CD4-positive, alpha-beta T cell treated with Interferon gamma for 1 hour (primary cell): Measurements from ENCODE around the gene KRT6A.

ENCODE experiments used
- DNase-seq: peaks from one replicate; pipeline ENCODE4 v3.0.0-alpha.2; 2020

The KRT6A gene

GRCh38 chr12:52493172-52493571 is at the start of gene KRT6A:
Gene KRT6A (minus strand): TSS chr12:52493257. CDS start chr12:52493188, 69 bp downstream.
- DNase-seq, result no peak

GRCh38 chr12:52542157-52542556 is 49.1 kb upstream of the KRT6A start:
- DNase-seq, result no peak

- DNase-seq, result no peak
Observed at GRCh38 chr12:52541709-52542108, 48.7 kb upstream of the KRT6A start.

DNA sequence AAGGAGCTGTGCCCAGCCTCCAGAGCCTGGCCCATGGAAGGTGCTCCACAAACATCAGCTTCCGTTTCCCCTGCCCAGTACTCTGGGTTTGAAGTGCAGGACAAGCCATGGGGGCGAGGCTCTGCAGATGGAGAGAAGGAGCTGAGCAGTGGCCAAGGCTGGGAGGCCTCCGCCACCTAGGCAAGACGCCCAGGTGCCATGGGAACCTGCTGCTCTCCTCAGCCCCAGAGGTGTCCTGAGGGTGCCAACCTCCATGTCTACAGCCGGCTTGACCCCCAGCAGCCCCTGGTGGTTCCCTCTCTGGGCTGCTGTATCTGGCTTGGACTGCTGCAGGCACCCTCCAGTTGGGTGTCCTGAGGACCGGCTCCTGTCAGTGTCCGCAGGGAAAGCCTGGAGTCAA is 47.5 kb upstream of the KRT6A start:
- no peak for DNase-seq

DNA sequence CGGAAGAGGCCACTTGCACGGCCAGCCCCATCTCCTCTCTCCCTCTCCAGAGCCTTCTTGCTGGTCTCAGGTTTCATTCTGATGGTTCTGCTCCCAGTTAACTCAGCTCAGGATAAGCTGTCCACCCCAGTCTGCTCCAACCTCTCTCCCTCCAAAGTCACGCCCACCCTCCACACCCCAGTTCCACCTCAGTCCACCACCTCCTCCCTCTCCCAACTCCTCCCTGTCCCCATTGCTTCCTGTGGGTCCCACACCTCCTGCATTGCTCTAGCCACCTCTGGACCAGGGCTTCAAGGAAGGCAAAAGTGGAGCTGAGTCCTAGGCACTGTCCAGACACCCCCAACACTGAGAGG is 46.7 kb upstream of the KRT6A start:
- no peak for DNase-seq

DNA sequence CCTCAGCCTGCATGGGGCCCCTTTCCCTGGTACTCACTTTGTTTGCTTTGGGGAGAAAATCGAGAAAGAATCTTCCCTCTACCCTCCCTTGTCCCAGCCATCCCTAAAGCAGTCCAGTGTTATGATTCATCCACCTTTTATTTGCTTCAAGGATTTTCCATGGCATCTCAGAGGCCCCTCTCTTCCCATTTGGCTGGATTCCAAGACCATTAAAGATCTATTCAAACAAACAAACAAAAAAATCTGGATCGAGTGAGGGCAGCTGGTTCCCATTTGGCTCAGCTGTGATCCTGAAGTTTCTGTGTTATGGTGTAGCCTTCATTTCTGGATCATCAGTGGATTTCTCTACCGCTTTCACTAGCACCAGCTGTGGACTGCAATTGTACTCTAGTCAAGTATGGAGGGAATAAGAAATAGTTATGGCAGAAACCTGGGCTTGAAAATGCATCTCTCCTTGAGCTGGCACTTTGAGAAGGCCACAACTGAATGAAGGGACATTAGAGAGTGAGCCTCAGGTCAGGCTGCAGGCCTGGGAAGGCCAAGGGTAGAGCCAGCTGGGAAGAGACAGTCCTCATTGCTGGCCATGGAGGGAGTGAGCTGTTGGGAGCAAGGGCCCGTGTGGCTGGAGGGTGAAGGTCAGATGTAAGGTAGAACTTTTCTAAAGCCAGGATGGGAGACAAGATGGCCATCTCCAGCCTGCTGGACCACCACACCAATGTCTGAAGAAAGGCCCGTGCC is 46.2 kb upstream of the KRT6A start:
- DNase-seq, result no peak

GRCh38 chr12:52537101-52537500 is 44.0 kb upstream of the KRT6A start:
- no peak for DNase-seq

DNA sequence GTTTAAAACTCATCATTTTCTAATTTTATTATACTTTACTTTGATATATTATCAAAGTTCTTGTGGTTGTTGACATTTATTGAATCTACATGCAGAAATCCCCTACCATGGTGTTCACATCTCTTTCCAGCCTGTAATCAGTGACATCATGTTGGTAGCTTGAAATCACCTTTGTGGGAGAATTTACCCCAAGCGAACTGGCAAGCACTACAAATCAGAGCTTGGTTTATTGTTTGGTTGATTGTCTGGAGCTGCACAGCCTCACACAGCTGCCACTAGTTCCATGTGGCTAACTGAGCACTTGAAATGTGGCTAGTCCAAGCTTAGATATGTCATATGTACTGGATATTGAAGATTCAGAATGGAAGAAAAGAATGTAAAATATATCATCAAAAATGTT is 42.5 kb upstream of the KRT6A start:
- DNase-seq, result no peak

DNA sequence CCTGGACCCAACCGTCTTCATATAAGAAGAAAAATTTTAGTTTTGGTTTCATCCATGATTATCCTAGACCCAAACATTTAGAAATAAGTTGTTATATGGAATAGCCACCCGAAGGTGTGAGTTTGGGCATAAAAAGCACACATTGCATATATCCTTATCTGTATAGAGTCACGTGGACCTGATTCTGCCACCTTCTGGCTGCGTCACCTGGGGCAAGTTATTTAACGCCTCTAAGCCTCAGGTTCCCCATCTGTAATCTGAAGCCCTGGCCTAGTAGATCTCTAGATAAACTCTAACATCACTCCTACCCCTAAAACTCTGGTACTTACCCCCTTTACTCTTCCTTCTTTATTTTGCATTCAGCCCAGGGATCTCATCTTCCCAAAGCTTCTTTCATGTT is 41.4 kb upstream of the KRT6A start:
- no peak for DNase-seq

- DNase-seq, result no peak
Observed at GRCh38 chr12:52533686-52534470, 40.8 kb upstream of the KRT6A start.

DNA sequence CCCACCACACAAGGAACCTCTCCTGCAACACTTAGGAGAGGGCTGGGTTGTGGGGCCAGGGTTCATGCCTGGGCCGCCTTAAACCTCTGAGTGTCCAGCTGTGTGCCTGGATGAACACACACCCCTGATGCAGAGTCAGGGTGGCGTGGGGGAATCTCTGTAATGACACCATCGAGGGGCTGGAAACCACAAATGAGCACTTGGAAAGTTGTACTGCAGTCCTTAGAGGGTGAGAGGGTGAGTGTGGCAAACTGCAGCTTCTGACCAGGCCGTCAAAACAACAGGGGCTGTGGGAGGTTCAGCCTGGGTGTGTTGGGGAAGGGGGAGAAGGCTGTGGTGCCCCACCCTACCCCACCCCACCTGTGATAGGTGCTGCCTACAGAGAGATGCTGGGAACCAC is 39.6 kb upstream of the KRT6A start:
- no peak for DNase-seq

GRCh38 chr12:52531566-52532300 is 38.7 kb upstream of the KRT6A start:
- peak; percentile 38 for DNase-seq

DNA sequence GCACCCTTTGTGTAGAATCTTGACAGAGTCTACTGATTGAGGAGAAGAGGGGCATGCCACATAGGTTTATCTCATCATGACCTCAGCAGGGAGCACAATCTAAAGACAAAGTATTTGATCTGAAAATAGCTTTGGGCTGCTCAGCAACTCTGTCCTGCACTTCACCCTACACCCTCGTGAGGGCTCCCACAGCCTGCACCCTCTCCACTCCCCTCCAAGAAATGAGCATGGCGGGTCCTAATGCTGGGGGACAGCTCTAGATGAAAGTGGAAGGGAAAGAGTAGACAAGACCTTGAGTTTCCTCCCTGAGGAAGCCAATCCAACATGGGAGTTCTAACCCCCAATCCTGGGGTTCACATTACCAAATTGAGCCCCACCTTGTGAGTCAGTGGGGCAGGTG is 37.8 kb upstream of the KRT6A start:
- DNase-seq, result no peak

- no peak for DNase-seq
Observed at GRCh38 chr12:52530366-52530765, 37.3 kb upstream of the KRT6A start.

- DNase-seq, result no peak
Observed at GRCh38 chr12:52529846-52530245, 36.8 kb upstream of the KRT6A start.

- no peak for DNase-seq
Observed at GRCh38 chr12:52529417-52529816, 36.4 kb upstream of the KRT6A start.

GRCh38 chr12:52528641-52529143 is 35.6 kb upstream of the KRT6A start:
- no peak for DNase-seq

DNA sequence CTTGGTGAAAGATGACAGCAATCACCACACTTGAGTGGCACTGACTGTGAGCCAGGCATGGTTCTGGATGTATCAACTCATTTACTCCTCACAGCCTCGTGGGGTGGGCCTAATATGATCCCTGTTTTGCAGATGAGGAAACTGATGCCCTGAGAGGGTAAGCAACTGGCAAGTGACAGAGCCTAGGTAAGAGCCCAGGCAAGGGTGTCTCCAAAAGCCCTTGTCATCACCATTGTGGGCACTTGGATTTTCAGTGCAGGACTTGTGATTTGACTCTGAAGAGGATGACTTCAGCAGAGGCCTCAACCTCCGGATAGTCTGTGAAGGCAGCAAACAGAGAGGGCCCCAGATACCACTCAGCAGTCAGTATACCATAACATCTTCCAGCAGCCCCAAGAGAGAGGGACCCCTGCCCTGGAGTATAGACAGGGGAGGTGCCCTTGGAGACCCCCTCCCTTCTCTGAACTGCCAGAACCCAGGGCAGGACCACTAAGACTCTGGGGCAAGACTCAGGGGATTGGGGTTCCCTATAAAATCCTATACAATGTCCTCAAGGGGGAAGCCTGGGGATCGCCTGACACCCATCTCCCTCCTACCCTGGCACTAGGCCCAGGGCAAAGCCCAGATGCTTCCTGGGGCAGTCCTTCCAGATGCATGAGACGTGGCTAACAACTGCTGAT is 34.2 kb upstream of the KRT6A start:
- no peak for DNase-seq

DNA sequence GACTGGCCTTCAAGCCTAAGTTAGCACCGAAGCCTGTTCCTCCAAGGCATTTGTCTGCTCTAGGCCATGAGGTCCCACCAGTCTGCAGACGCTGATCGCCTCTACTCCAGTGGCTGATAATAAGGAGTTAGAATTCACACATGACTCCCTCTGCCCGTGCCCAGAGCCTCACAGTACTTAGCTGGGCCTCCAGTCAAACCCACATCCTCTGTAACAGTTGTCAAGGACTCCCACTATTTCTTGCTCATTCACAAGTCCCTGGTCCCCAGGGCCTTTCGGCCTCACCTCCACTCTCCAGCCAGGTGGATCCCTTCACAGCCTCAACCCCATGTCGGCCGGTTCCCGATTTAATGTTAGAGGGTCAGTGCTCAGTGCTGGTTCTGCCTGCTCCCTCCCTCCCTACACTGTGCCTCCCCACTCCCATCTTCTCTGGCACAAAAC is 33.5 kb upstream of the KRT6A start:
- no peak for DNase-seq

DNA sequence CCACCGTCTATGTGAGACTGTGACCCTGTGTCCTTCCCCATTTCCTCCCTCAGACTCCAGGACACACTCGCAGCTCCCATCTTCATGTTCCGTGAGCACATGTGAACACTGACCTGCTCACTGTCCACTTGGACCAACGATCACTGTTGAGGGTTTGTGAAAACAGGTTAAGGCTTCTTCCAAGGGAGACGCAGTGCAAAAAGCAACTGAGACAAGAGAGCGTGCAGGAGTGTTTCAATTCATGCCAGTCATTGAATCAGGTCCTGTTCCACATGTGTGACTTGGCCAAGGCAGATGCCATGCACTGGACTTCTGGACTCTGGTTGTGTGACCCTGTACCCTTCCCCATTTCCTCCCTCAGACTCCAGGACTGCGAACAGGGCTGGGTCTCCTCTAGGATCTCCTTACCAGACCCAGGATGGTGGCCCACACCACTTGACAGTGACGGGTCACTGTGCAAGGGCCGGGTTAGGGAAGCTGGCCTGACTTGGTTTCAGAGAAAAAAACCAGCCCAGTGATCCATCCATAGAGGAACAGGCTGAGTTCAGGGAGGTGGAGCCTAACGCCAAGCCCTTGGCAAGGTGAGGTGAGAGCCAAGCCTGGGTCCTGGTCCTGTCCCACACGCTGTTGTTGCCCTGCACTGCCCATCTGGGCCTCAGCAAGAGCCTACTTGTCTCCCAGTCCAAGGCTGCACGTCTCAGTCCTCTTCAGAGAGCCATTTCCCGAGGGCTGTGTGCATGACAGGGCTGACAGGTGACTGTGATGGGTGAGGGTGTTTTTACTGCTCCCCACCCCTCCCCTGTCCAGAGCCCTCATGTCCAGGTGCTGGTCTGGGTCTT is 32.8 kb upstream of the KRT6A start:
- no peak for DNase-seq

DNA sequence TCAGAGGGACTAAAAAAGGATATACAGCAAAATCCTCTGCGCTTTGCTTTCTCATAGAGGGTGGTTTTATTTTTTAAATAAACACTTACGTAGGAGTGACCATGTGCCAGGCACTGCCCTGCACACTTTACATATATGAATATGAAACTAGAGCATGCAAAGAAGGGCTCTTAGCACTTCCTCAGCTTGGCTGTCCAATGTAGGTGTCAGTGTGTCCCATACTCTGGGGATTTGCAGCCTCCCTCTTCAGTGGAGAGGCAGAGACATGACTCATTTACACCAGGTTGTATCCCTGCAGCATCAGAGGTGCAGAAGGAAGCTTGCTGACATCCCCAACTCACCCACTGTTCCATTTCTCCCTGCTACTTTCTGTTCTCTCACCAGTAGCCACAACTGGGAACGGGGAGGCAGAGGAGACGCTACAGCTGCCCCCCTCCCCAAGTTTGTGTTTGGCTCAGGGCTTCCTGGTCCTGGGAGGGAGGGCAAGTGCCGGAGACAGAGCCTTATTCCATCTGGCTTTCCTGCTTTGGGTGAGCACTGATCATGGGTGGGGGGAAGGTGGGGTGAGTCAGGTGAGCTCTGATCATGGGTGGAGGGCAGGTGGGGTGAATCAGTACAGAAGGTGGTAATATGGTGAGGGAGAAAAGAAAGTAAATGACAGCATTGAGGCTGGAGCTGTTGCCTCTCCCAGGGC is 32.0 kb upstream of the KRT6A start:
- no peak for DNase-seq
